Measurements from ENCODE around the gene GALR1. TPM values are rescaled to one million over a fixed set of nuclear protein-coding genes. Genes with fewer than 3 reads are reported as not detected.

GALR1 gene
- total RNA-seq, 4 donors from 2014 or later = 0.08 to 0.16 TPM; not detected in 2

- DNase-seq (ENCODE audit: low spot score in 2 of 2) = no peak
- WGBS = 81% methylated on average over 6 of the region's 6 CpGs
- Histone ChIP-seq H3K9me3 (no peaks in the 10 kb centered on the region), H3K36me3 (no peaks in the 10 kb centered on the region), H3K27me3 (no peaks in the 10 kb centered on the region), H3K4me3 (no peak overlapping the region), H3K27ac (no peak overlapping the region), H3K4me1 (no peaks in the 10 kb centered on the region)
- TF ChIP-seq POLR2A (IDR thresholded peaks at IDR 0.05) = no peak
These were observed 58.6 kb downstream of the GALR1 start for GRCh38 chr18:77308216-77308615.

- TF ChIP-seq, protein P1, sequence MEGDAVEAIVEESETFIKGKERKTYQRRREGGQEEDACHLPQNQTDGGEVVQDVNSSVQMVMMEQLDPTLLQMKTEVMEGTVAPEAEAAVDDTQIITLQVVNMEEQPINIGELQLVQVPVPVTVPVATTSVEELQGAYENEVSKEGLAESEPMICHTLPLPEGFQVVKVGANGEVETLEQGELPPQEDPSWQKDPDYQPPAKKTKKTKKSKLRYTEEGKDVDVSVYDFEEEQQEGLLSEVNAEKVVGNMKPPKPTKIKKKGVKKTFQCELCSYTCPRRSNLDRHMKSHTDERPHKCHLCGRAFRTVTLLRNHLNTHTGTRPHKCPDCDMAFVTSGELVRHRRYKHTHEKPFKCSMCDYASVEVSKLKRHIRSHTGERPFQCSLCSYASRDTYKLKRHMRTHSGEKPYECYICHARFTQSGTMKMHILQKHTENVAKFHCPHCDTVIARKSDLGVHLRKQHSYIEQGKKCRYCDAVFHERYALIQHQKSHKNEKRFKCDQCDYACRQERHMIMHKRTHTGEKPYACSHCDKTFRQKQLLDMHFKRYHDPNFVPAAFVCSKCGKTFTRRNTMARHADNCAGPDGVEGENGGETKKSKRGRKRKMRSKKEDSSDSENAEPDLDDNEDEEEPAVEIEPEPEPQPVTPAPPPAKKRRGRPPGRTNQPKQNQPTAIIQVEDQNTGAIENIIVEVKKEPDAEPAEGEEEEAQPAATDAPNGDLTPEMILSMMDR (IDR thresholded peaks at IDR 0.05) = no peak
- TF ChIP-seq EP300 (IDR thresholded peaks at IDR 0.05) = no peak
- TF ChIP-seq POLR2AphosphoS5 (IDR thresholded peaks at IDR 0.05) = no peak
- TF ChIP-seq POLR2A (IDR thresholded peaks at IDR 0.05) = no peak
- Histone ChIP-seq H3K27me3 (no peaks in the 10 kb centered on the region), H3K27ac (no peak overlapping the region), H3K4me3 (no peak overlapping the region), H3K36me3 (no peaks in the 10 kb centered on the region), H3K4me1 (no peaks in the 10 kb centered on the region), H3K9me3 (no peaks in the 10 kb centered on the region)
- WGBS = 88% methylated on average over 6 of the region's 6 CpGs
- no peak for DNase-seq (ENCODE audit: low spot score in 2 of 2)
These were observed 64.9 kb downstream of the GALR1 start for GRCh38 chr18:77314511-77314910.

DNA sequence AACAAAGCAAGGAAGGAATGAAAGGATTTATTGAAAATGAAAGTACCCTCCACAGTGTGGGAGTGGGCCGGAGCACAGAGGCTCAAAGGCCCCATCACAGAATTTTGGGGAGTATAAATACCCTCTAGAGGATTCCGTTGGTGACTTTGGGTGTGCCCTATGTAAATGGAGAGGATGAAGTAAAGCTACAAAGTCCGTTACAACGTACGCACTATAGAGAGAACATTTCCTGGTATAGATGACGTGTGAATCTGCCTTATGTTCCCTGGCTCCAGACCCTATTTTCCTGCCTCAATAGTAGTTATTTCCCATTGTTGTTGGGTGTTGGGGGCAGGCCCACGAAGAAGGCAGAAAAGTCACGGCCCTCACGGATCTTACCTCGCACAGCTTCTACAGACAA, 65.3 kb downstream of the GALR1 start:
- H3K4me3 ChIP-seq = no peak overlapping the region
- WGBS = 96% methylated on average over 10 of the region's 10 CpGs
- no peaks in the 10 kb centered on the region for H3K27me3 ChIP-seq
- TF ChIP-seq POLR2AphosphoS5 (IDR thresholded peaks at IDR 0.05) (no peak), EP300 (IDR thresholded peaks at IDR 0.05) (no peak), POLR2A (IDR thresholded peaks at IDR 0.05) (no peak)
- DNase-seq (ENCODE audit: low spot score in 2 of 2) = no peak
- no peaks in the 10 kb centered on the region for H3K36me3 ChIP-seq
- H3K27ac ChIP-seq = no peak overlapping the region
- no peaks in the 10 kb centered on the region for H3K4me1 ChIP-seq
- H3K9me3 ChIP-seq = no peaks in the 10 kb centered on the region

- no peak overlapping the region for H3K4me3 ChIP-seq
- H3K27ac ChIP-seq = no peak overlapping the region
- WGBS = 48% methylated on average over 3 of the region's 3 CpGs
- no peaks in the 10 kb centered on the region for H3K9me3 ChIP-seq
- H3K36me3 ChIP-seq = no peaks in the 10 kb centered on the region
- H3K4me1 ChIP-seq = no peaks in the 10 kb centered on the region
- no peak for DNase-seq (ENCODE audit: low spot score in 2 of 2)
- no peaks in the 10 kb centered on the region for H3K27me3 ChIP-seq
- TF ChIP-seq EP300 (IDR thresholded peaks at IDR 0.05) (no peak), POLR2AphosphoS5 (IDR thresholded peaks at IDR 0.05) (no peak), POLR2A (IDR thresholded peaks at IDR 0.05) (no peak)
- TF ChIP-seq, protein P1 (IDR thresholded peaks at IDR 0.05) = no peak
These were observed 66.4 kb downstream of the GALR1 start for GRCh38 chr18:77316008-77316407.

DNA sequence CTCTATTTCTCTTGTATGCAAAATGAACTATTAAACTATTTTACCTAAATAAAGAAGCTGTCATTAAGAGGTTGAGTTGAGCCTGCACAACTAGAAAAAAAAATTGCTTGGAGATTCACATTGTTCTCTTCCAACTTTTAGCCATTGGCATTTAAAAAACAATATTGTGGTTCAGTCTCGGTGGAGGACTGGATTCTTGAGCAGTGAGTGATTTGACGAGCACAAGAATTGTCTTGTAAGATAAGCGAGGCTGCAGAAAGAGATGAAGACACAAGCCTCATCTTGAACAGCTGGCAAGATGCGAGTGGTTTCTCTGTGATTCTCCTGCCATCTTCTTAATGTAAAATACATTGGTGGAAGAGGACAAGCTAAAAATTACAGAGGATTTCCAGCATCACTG, 67.0 kb downstream of the GALR1 start:
- no peak overlapping the region for H3K4me3 ChIP-seq
- no peaks in the 10 kb centered on the region for H3K27me3 ChIP-seq
- H3K4me1 ChIP-seq = no peaks in the 10 kb centered on the region
- H3K36me3 ChIP-seq = no peaks in the 10 kb centered on the region
- DNase-seq (ENCODE audit: low spot score in 2 of 2) = no peak
- no peak overlapping the region for H3K27ac ChIP-seq
- TF ChIP-seq EP300 (IDR thresholded peaks at IDR 0.05) = no peak
- no peak for TF ChIP-seq POLR2AphosphoS5 (IDR thresholded peaks at IDR 0.05)
- no peak for TF ChIP-seq POLR2A (IDR thresholded peaks at IDR 0.05)
- TF ChIP-seq, protein P1 (IDR thresholded peaks at IDR 0.05) = no peak
- WGBS = 69% methylated on average over 4 of the region's 4 CpGs
- H3K9me3 ChIP-seq = no peaks in the 10 kb centered on the region

DNA sequence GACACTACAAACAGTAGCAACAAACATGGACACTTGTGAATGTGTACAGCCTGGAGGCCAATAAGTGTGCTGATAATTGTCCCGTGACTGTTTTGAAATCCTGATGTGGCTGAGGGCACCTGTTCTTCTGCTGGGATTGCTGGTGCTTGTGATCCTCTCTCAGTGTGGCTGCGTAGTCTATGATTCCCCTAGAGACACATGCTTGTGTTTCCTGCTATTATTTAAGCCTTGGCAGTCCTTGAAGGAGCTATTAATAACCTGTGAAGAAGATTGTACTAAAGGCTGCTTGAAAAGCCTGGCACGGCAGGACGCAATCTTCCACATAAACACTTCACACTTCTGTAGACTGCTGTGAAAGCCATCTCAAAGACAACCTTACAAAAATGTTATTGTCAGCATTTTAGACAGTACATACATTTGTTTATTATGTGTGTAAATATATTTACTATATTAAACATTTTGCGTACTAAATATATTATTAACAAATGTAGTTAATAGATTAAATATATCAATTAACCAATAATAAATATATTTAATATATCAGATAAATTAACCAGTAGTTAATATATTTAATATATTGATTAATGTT, 71.4 kb downstream of the GALR1 start:
- Histone ChIP-seq H3K27ac (no peak overlapping the region), H3K27me3 (no peaks in the 10 kb centered on the region), H3K36me3 (no peaks in the 10 kb centered on the region), H3K9me3 (no peaks in the 10 kb centered on the region), H3K4me1 (no peaks in the 10 kb centered on the region), H3K4me3 (no peak overlapping the region)
- DNase-seq (ENCODE audit: low spot score in 2 of 2) = no peak
- 47% methylated on average over 5 of the region's 5 CpGs for WGBS
- no peak for TF ChIP-seq POLR2AphosphoS5 (IDR thresholded peaks at IDR 0.05)
